Measurements from ENCODE around the gene NLN. TPM values are rescaled to one million over a fixed set of nuclear protein-coding genes. Genes with fewer than 3 reads are reported as not detected.
"Not testable (repeated sequence)": the region's sequence is repeated elsewhere in the genome, so short reads cannot be mapped to it uniquely, and the experiment has no call there.

Gene NLN
- total RNA-seq: 10 to 100 TPM in 3 of 4 donors, 1 to 10 TPM in 1; 8.4 to 31.6 (median 14.5) TPM

- peak; percentile 100 for ATAC-seq (ENCODE audit: low FRiP score)
- TF ChIP-seq CTCF (IDR thresholded peaks at IDR 0.05): no peak
These were observed at the start of gene NLN, which contains the start of gene SGTB for GRCh38 chr5:65721720-65722574. Gene NLN (plus strand): TSS chr5:65722205. CDS start chr5:65722374, 169 bp downstream. Gene SGTB (minus strand): TSS chr5:65722109. CDS start chr5:65720807, 1,302 bp downstream.

GRCh38 chr5:65672796-65673195 is 49.2 kb upstream of the NLN start:
- ATAC-seq (ENCODE audit: low FRiP score): no peak
- no peak for TF ChIP-seq CTCF (IDR thresholded peaks at IDR 0.05)
- no peak for DNase-seq (ENCODE audit: low spot score)

More at GRCh38 chr5:65721720-65722574, at the start of gene NLN, which contains the start of gene SGTB:
- peak; percentile 64 for DNase-seq (ENCODE audit: low spot score)

- ATAC-seq (ENCODE audit: low FRiP score) (no peak), DNase-seq (ENCODE audit: low spot score) (no peak)
- TF ChIP-seq CTCF (IDR thresholded peaks at IDR 0.05): no peak
These were observed 47.3 kb upstream of the NLN start for GRCh38 chr5:65674749-65675148.

GRCh38 chr5:65676056-65676455 is 45.9 kb upstream of the NLN start:
- DNase-seq (ENCODE audit: low spot score); ATAC-seq (ENCODE audit: low FRiP score): not testable (repeated sequence)

- ATAC-seq (ENCODE audit: low FRiP score): no peak
- TF ChIP-seq CTCF (IDR thresholded peaks at IDR 0.05): no peak
These were observed 39.9 kb upstream of the NLN start for GRCh38 chr5:65682148-65682547.

DNA sequence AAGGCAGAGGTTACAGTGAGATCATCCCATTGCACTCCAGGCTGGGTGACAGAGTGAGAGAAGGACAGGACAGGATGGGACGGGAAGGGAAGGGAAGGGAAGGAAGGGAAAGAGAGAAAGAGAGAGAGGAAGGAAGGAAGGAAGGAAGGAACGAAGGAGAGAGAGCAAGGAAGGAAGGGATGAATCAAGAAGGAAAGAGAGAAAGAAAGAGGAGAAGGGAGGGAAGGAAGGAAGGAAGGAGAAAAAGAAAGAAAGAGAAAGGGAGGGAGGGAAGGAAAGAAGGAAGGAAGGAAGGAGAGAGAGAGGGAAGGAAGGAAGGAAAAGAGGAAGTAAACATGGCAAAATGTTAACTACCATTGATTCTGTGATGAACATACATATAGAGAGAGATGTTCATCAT is 28.9 kb upstream of the NLN start:
- DNase-seq (ENCODE audit: low spot score) (no peak), ATAC-seq (ENCODE audit: low FRiP score) (no peak)
- no peak for TF ChIP-seq CTCF (IDR thresholded peaks at IDR 0.05)

More at GRCh38 chr5:65682148-65682547, 39.9 kb upstream of the NLN start:
- no peak for DNase-seq (ENCODE audit: low spot score)

DNA sequence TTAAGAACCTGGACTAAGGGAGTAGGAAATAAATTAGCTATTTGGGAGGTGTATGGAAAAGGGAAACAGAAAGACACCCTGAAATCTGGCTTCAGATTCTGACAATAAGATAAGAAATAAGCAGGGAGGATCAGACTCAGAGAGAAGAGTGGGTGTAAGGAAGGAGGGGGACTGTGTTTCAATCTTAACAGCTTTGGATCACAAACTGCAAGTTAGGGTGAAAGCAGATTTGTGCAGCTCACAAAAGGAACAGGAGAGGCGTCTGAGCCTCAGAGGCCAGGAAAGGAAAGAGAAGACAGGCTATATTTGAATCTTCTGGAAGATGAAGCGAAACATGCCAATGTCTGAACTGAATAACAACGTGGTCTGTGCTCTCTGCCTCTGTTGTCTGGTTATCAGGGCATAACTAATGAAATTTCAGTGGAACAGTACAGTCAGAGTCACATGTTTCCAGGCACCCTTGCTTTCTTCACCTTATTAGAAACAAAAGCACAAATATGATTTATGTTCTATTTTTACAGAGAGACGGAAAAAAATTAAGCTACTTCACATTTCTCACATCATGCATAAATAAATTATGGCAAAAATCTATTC is 26.7 kb upstream of the NLN start:
- TF ChIP-seq CTCF (IDR thresholded peaks at IDR 0.05): no peak
- no peak for DNase-seq (ENCODE audit: low spot score)
- no peak for ATAC-seq (ENCODE audit: low FRiP score)

All from omental fat pad (tissue), 4 donors.